Activated effector memory CD4-positive, alpha-beta T cell treated with anti-CD3 and anti-CD28 coated beads, Interleukin-2, amount 50 U/mL, for 16 hours (primary cell): ENCODE measurements around the gene ARPC5L.
"Not testable (repeated sequence)": the region's sequence is repeated elsewhere in the genome, so short reads cannot be mapped to it uniquely, and the experiment has no call there.

ENCODE experiments used
- DNase-seq: peaks from one replicate; pipeline ENCODE4 v3.0.0-alpha.2; 2020

Gene ARPC5L

GRCh38 chr9:124861342-124862229, at the start of gene ARPC5L, which contains the start of gene RPL35:
Gene ARPC5L (plus strand): TSS chr9:124862130. CDS start chr9:124869291, 7,161 bp downstream.
Gene RPL35 (minus strand): TSS chr9:124861957. CDS start chr9:124861912, 45 bp downstream.
- DNase-seq = peak; percentile 99

- no peak for DNase-seq
Measured at GRCh38 chr9:124812441-124812876, 49.5 kb upstream of the ARPC5L start.

GRCh38 chr9:124813041-124813440, 48.9 kb upstream of the ARPC5L start:
- no peak for DNase-seq

- no peak for DNase-seq
Measured at GRCh38 chr9:124813501-124814163, 48.3 kb upstream of the ARPC5L start.

GRCh38 chr9:124814164-124814535, 47.8 kb upstream of the ARPC5L start:
- DNase-seq = no peak

GRCh38 chr9:124815601-124816000, 46.3 kb upstream of the ARPC5L start:
- no peak for DNase-seq

- DNase-seq = no peak
Measured at GRCh38 chr9:124818431-124819281, 43.3 kb upstream of the ARPC5L start.

GRCh38 chr9:124820698-124821623, 41.0 kb upstream of the ARPC5L start:
- no peak for DNase-seq

- DNase-seq = no peak
Measured at GRCh38 chr9:124828489-124829333, 33.2 kb upstream of the ARPC5L start.

- DNase-seq = no peak
Measured at GRCh38 chr9:124829334-124829669, 32.6 kb upstream of the ARPC5L start.

GRCh38 chr9:124830593-124830992, 31.3 kb upstream of the ARPC5L start:
- no peak for DNase-seq

GRCh38 chr9:124831642-124832364, 30.1 kb upstream of the ARPC5L start:
- no peak for DNase-seq

GRCh38 chr9:124834591-124834990, 27.3 kb upstream of the ARPC5L start:
- DNase-seq = no peak

- no peak for DNase-seq
Measured at GRCh38 chr9:124835026-124835557, 26.8 kb upstream of the ARPC5L start.

GRCh38 chr9:124838132-124838531, 23.8 kb upstream of the ARPC5L start:
- DNase-seq = not testable (repeated sequence)

- not testable (repeated sequence) for DNase-seq
Measured at GRCh38 chr9:124838567-124839275, 23.2 kb upstream of the ARPC5L start.

GRCh38 chr9:124839612-124840299, 22.2 kb upstream of the ARPC5L start:
- no peak for DNase-seq

- no peak for DNase-seq
Measured at GRCh38 chr9:124840300-124840833, 21.6 kb upstream of the ARPC5L start.
